PC-3 (cell line): ENCODE measurements around the gene ARHGAP28. TPM values are rescaled to one million over a fixed set of nuclear protein-coding genes. Genes with fewer than 3 reads are reported as not detected.
"Not testable (repeated sequence)": the region's sequence is repeated elsewhere in the genome, so short reads cannot be mapped to it uniquely, and the experiment has no call there.

Experiments
- ATAC-seq: fragments of 200-7000 bp; cut with Tn5 transposase; 2 replicates; pipeline ENCODE4 v1.9.1; 2020; ENCODE audit warnings: mild to moderate bottlenecking, moderate library complexity
- BruUV-seq: library from RNA; stranded (reverse); fragments of 400-500 nt; replicated peaks from 2 replicates; lab custom pipeline; 2021; lab: Mats Ljungman, UMichigan
- CTCF ChIA-PET: fragments of 300-600 bp; sonication (Branson Sonifier 250); formaldehyde crosslinking; loops from one replicate; lab custom pipeline; 2022; ENCODE audit warnings: antibody characterized with exemption; lab: Charles Lee
- POLR2A ChIA-PET: fragments of 300-600 bp; sonication (Branson Sonifier 250); formaldehyde crosslinking; loops from one replicate; lab custom pipeline; 2022; ENCODE audit warnings: antibody characterized with exemption; ENCODE audit not compliant: unreplicated experiment; lab: Charles Lee
- DNase-seq: peaks from one replicate; pipeline ENCODE4 v3.0.0-alpha.2; 2015
- H2AFZ ChIP-seq: fragments of 300-600 bp; sonication (generic); 2 replicates; pipeline ENCODE4 v1.6.0; 2016; ENCODE audit warnings: antibody characterized with exemption, low read length
- H3F3A ChIP-seq: fragments of 300-600 bp; sonication (generic); one replicate; pipeline ENCODE4 v1.6.0; 2017; ENCODE audit warnings: antibody characterized with exemption, low read length, control low read depth, mild to moderate bottlenecking; ENCODE audit not compliant: unreplicated experiment
- H3K27ac ChIP-seq: fragments of 300-600 bp; sonication (generic); 2 replicates; pipeline ENCODE4 v1.5.1; 2016; ENCODE audit warnings: mild to moderate bottlenecking, low read length
- H3K27me3 ChIP-seq: fragments of 300-600 bp; sonication (generic); 2 replicates; pipeline ENCODE4 v1.6.1; 2016; ENCODE audit warnings: low read length, mixed read lengths
- H3K36me3 ChIP-seq: fragments of 300-600 bp; sonication (generic); 2 replicates; pipeline ENCODE4 v1.6.1; 2016; ENCODE audit warnings: low read depth, mixed run types, low read length, mixed read lengths
- H3K4me1 ChIP-seq: fragments of 300-600 bp; sonication (generic); 2 replicates; pipeline ENCODE4 v1.5.1; 2016; ENCODE audit warnings: low read length; ENCODE audit not compliant: insufficient read depth
- H3K4me2 ChIP-seq: fragments of 300-600 bp; sonication (generic); 2 replicates; pipeline ENCODE4 v1.6.0; 2016; ENCODE audit warnings: low read length
- H3K4me3 ChIP-seq: fragments of 300-600 bp; sonication (generic); 2 replicates; pipeline ENCODE4 v1.5.1; 2016; ENCODE audit warnings: mild to moderate bottlenecking, low read length, mixed read lengths
- H3K79me2 ChIP-seq: fragments of 300-600 bp; sonication (generic); 2 replicates; pipeline ENCODE4 v1.6.1; 2017; ENCODE audit warnings: low read length, mixed read lengths
- H3K9ac ChIP-seq: fragments of 300-600 bp; sonication (generic); 2 replicates; pipeline ENCODE4 v1.6.0; 2016; ENCODE audit warnings: mild to moderate bottlenecking, low read length
- H3K9me2 ChIP-seq: fragments of 300-600 bp; sonication (generic); replicated peaks from 2 replicates; pipeline ENCODE4 v1.6.1; 2016; ENCODE audit warnings: mixed run types, low read length, mixed read lengths
- H3K9me3 ChIP-seq: fragments of 300-600 bp; sonication (generic); 2 replicates; pipeline ENCODE4 v1.6.1; 2016; ENCODE audit warnings: low read length, mixed read lengths
- H4K20me1 ChIP-seq: fragments of 300-600 bp; sonication (generic); 2 replicates; pipeline ENCODE4 v1.6.1; 2016; ENCODE audit warnings: low read length, mixed read lengths
- EZH2 ChIP-seq: fragments of 300-600 bp; sonication (generic); IDR thresholded peaks from one replicate; pipeline ENCODE4 v1.6.1; 2017; ENCODE audit warnings: antibody characterized with exemption, mild to moderate bottlenecking, low read length; ENCODE audit not compliant: unreplicated experiment
- EZH2phosphoT487 ChIP-seq: fragments of 300-600 bp; sonication (generic); IDR thresholded peaks from 2 replicates; pipeline ENCODE4 v1.6.1; 2018; ENCODE audit warnings: mild to moderate bottlenecking, antibody characterized with exemption, low read length, borderline replicate concordance
- intact Hi-C: fragments of 100-400 bp; cut with micrococcal nuclease; formaldehyde crosslinking; loops from 2 replicates; pipeline ENCODE4 v1.9.0; 2023
- total RNA-seq: library from RNA; depleted of rRNA; stranded (reverse); fragments of >200 nt; gene quantifications from 2 replicates; pipeline ENCODE4 v1.2.3, GENCODE V29; 2014
- TF ChIP-seq, protein P1 (sequence below): fragments of 300-600 bp; sonication (generic); conservative IDR thresholded peaks from 2 replicates; pipeline ENCODE4 v1.5.1; 2017; ENCODE audit warnings: antibody characterized with exemption, low read depth, mild to moderate bottlenecking, low read length

The ARHGAP28 gene
- total RNA-seq, 1 experiment from 2014 or later: 10.0 TPM

DNA sequence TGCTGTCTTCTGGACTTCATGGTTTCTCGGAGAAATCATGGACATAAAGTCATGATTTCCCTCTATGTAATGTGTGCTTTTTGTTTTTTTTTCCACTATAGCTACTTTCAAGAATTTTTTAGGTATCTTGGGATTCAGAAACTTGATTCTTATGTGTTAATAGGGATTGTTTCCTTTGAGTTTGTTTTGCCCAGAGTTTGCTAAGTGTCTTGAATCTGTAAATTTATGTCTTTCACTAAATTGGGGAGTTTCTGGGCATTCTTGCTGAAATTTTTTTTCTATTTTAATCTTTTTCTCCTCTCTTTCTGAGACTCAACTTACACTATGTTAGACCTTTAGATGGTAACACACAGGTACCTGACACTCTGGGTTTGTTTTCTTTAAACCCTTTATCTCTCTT is 205.3 kb downstream of the ARHGAP28 start:
- CTCF ChIA-PET: no interaction called here
- ATAC-seq: no peak

DNA sequence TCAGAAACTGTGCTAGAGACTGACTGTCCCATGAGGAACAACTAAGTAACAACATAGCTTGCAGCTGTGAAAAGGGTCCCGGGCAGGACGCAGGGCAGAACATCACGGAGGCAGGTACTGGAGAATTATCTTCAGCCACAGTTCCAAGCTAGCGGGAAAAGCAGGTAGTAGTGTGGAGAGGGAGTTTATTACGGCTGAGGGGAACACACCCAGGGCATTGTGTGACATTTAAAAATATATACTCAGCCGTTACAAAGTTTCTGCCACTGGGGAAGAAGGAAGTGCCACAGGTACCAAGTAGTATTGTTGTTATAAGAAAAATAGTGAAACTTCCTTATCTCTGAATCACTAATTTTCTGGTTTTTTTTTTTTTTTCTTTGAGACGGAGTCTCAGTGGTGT is 208.5 kb downstream of the ARHGAP28 start:
- H3K36me3 ChIP-seq: no peaks in the 10 kb centered on the region
- no peak for TF ChIP-seq EZH2phosphoT487
- TF ChIP-seq, protein P1, sequence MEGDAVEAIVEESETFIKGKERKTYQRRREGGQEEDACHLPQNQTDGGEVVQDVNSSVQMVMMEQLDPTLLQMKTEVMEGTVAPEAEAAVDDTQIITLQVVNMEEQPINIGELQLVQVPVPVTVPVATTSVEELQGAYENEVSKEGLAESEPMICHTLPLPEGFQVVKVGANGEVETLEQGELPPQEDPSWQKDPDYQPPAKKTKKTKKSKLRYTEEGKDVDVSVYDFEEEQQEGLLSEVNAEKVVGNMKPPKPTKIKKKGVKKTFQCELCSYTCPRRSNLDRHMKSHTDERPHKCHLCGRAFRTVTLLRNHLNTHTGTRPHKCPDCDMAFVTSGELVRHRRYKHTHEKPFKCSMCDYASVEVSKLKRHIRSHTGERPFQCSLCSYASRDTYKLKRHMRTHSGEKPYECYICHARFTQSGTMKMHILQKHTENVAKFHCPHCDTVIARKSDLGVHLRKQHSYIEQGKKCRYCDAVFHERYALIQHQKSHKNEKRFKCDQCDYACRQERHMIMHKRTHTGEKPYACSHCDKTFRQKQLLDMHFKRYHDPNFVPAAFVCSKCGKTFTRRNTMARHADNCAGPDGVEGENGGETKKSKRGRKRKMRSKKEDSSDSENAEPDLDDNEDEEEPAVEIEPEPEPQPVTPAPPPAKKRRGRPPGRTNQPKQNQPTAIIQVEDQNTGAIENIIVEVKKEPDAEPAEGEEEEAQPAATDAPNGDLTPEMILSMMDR: no peak
- no peak for TF ChIP-seq EZH2
- H3K27me3 ChIP-seq: peaks cover 94% of the 10 kb centered on the region
- no peak overlapping the region for H3K4me3 ChIP-seq
- H3K9ac ChIP-seq: no peak overlapping the region
- H3K4me2 ChIP-seq: no peak overlapping the region
- H2AFZ ChIP-seq: no peak overlapping the region
- no peaks in the 10 kb centered on the region for H3F3A ChIP-seq
- no peak for DNase-seq
- no peaks in the 10 kb centered on the region for H4K20me1 ChIP-seq
- POLR2A ChIA-PET: no interaction called here
- no peak overlapping the region for H3K27ac ChIP-seq
- no peaks in the 10 kb centered on the region for H3K79me2 ChIP-seq
- H3K9me2 ChIP-seq: no peaks in the 10 kb centered on the region
- H3K9me3 ChIP-seq: no peaks in the 10 kb centered on the region
- ATAC-seq: no peak
- BruUV-seq: no TSS peak
- intact Hi-C loops: no loop called here
- CTCF ChIA-PET: interaction anchor here (0.7 kb wide), 1 partner anchor 18 kb away, joined by 4 read pairs; no protein-coding TSS in a partner anchor
- no peaks in the 10 kb centered on the region for H3K4me1 ChIP-seq

More for the DNA sequence above, 205.3 kb downstream of the ARHGAP28 start:
- H3K9me2 ChIP-seq: no peaks in the 10 kb centered on the region
- no TSS peak for BruUV-seq
- H3K4me3 ChIP-seq: no peak overlapping the region
- peaks cover 87% of the 10 kb centered on the region for H3K27me3 ChIP-seq
- no peaks in the 10 kb centered on the region for H3K36me3 ChIP-seq
- no peaks in the 10 kb centered on the region for H3K9me3 ChIP-seq
- no peak overlapping the region for H3K4me2 ChIP-seq
- no peak overlapping the region for H3K9ac ChIP-seq
- POLR2A ChIA-PET: no interaction called here
- no peaks in the 10 kb centered on the region for H3F3A ChIP-seq
- DNase-seq: no peak
- no peak overlapping the region for H3K27ac ChIP-seq
- intact Hi-C loops: no loop called here
- H2AFZ ChIP-seq: no peak overlapping the region
- no peaks in the 10 kb centered on the region for H4K20me1 ChIP-seq
- H3K79me2 ChIP-seq: no peaks in the 10 kb centered on the region
- TF ChIP-seq, protein P1: no peak
- no peak for TF ChIP-seq EZH2phosphoT487
- TF ChIP-seq EZH2: no peak
- H3K4me1 ChIP-seq: no peaks in the 10 kb centered on the region

DNA sequence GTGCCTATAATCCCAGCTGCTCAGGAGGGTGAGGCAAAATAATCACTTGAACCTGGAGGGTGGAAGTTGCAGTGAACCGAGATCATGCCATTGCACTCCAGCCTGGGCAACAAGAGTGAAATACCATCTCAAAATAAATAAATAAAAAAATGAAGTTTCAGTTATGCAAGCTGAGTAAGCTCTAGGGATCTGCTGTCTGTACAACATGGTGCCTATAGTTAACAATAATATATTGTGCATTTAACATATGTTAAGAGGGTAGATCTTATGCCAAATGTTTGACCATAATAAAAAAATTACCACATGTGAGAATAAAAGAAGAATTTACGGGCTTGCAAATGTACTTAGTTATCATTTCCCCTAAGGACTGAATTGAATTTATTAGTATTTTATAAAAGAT is 208.9 kb downstream of the ARHGAP28 start:
- H3K27ac ChIP-seq, H3K9me3 ChIP-seq, H3K9ac ChIP-seq, H3K4me1 ChIP-seq, H3K4me3 ChIP-seq, H4K20me1 ChIP-seq, DNase-seq, H3F3A ChIP-seq, H2AFZ ChIP-seq, H3K4me2 ChIP-seq, ATAC-seq, intact Hi-C loops, H3K9me2 ChIP-seq, H3K79me2 ChIP-seq, BruUV-seq, H3K36me3 ChIP-seq, CTCF ChIA-PET, POLR2A ChIA-PET: not testable (repeated sequence)
- peaks cover 95% of the 10 kb centered on the region for H3K27me3 ChIP-seq
